Measurements from ENCODE around the gene NME9.

- TF ChIP-seq CTCF (conservative IDR thresholded peaks at IDR 0.05; ENCODE audit: low read length) (0 out of 2 replicates have a peak, but pooled peaks have one; percentile 14), EZH2phosphoT487 (IDR thresholded peaks at IDR 0.05; ENCODE audit: borderline replicate concordance) (no peak)
Measured at GRCh38 chr3:138317687-138318086, 12.0 kb downstream of the NME9 start.
